HCT116 (cell line): ENCODE data around the gene ZGPAT. TPM values are rescaled to one million over a fixed set of nuclear protein-coding genes. Genes with fewer than 3 reads are reported as not detected.

Experiments
- ATAC-seq: fragments of 200-7000 bp; cut with Tn5 transposase; 2 replicates; pipeline ENCODE4 v1.9.1; 2020; ENCODE audit warnings: mild to moderate bottlenecking, moderate library complexity
- BruUV-seq: library from RNA; stranded (reverse); fragments of 400-500 nt; replicated peaks from 2 replicates; lab custom pipeline; 2021; lab: Mats Ljungman, UMichigan
- CTCF ChIA-PET: fragments of 300-600 bp; sonication (Branson Sonifier 250); formaldehyde crosslinking; loops from one replicate; lab custom pipeline; 2021; ENCODE audit warnings: antibody characterized with exemption; lab: Charles Lee
- POLR2A ChIA-PET: fragments of 300-600, 350-600 bp; sonication (Branson Sonifier 250); formaldehyde crosslinking; loops from one replicate; lab custom pipeline; 2021; ENCODE audit warnings: antibody characterized with exemption; lab: Charles Lee
- RAD21 ChIA-PET, 2 experiments: fragments of 300-600 bp; sonication (Branson Sonifier 250); formaldehyde crosslinking; loops; one replicate each; lab custom pipeline; 2023; ENCODE audit warnings: low total read pairs in 2 of 2; ENCODE audit not compliant: uncharacterized antibody in 2 of 2, unreplicated experiment in 2 of 2, low non-redundant PET in 1 of 2; lab: Charles Lee
- DNase-seq: peaks from one replicate; pipeline ENCODE4 v3.0.0-alpha.2; 2010; ENCODE audit warnings: low read depth, low spot score
- H2AFZ ChIP-seq: fragments of 200-600 bp; shearing (Covaris generic), sonication (generic); 2 replicates; pipeline ENCODE4 v1.6.1; 2017; ENCODE audit warnings: low read depth, mixed run types, mixed read lengths, antibody characterized with exemption, low read length; ENCODE audit not compliant: poor library complexity, severe bottlenecking
- H3K27ac ChIP-seq: 2 replicates; pipeline ENCODE4 v1.5.1; 2012; ENCODE audit warnings: low read depth, low read length
- H3K27me3 ChIP-seq: fragments of 200-600 bp; sonication (generic); 2 replicates; pipeline ENCODE4 v1.6.1; 2016; ENCODE audit warnings: mixed run types, low read length, mixed read lengths; ENCODE audit not compliant: insufficient read depth
- H3K36me3 ChIP-seq, 2 experiments: fragments of 200-500 bp in 1 of 2; fragments of 200-600 bp in 1 of 2; sonication (Bioruptor generic) in 1 of 2; sonication (generic) in 1 of 2; 2 replicates each; pipeline versions ENCODE4 v1.5.1 to v1.6.1; 2014 to 2016; ENCODE audit warnings: low read length in 2 of 2, inconsistent platforms in 1 of 2, mixed read lengths in 1 of 2, mixed run types in 1 of 2; ENCODE audit not compliant: insufficient read depth in 2 of 2, control insufficient read depth in 1 of 2
- H3K4me1 ChIP-seq, 2 experiments: fragments of 200-600 bp in 1 of 2; sonication (generic) in 1 of 2; 2 replicates each; pipeline versions ENCODE4 v1.5.1 to v1.6.1; 2012 to 2017; ENCODE audit warnings: low read length in 2 of 2, inconsistent platforms in 1 of 2, mild to moderate bottlenecking in 1 of 2, mixed read lengths in 1 of 2, mixed run types in 1 of 2, moderate library complexity in 1 of 2; ENCODE audit not compliant: insufficient read depth in 2 of 2, control insufficient read depth in 1 of 2
- H3K4me2 ChIP-seq: fragments of 200-600 bp; sonication (generic); 2 replicates; pipeline ENCODE4 v1.6.1; 2017; ENCODE audit warnings: mixed run types, low read length, mixed read lengths
- H3K4me3 ChIP-seq, 2 experiments: fragments of 200-600 bp in 1 of 2; sonication (generic) in 1 of 2; replicated peaks in 1 of 2; 2 replicates each; pipeline ENCODE4 v1.5.1; 2011 to 2016; ENCODE audit warnings: low read length in 2 of 2, control low read depth in 1 of 2, low read depth in 1 of 2, mild to moderate bottlenecking in 1 of 2, mixed read lengths in 1 of 2, mixed run types in 1 of 2
- H3K79me2 ChIP-seq: fragments of 200-600 bp; sonication (generic); 2 replicates; pipeline ENCODE4 v1.6.1; 2017; ENCODE audit warnings: mild to moderate bottlenecking, mixed run types, low read length, moderate library complexity, mixed read lengths; ENCODE audit not compliant: insufficient read depth
- H3K9ac ChIP-seq: fragments of 200-600 bp; sonication (generic); 2 replicates; pipeline ENCODE4 v1.6.1; 2016; ENCODE audit warnings: low read length, mixed read lengths
- H3K9me2 ChIP-seq: fragments of 200-600 bp; sonication (generic), shearing (Covaris generic); 2 replicates; pipeline ENCODE4 v1.6.1; 2017; ENCODE audit warnings: mixed run types, mild to moderate bottlenecking, moderate library complexity; ENCODE audit not compliant: insufficient read depth
- H3K9me3 ChIP-seq, 2 experiments: fragments of 200-500 bp in 1 of 2; fragments of 200-600 bp in 1 of 2; sonication (Bioruptor generic) in 1 of 2; sonication (generic) in 1 of 2; 2 replicates each; pipeline ENCODE4 v1.6.1; 2014 to 2017; ENCODE audit warnings: low read length in 2 of 2, mixed read lengths in 2 of 2, inconsistent platforms in 1 of 2, low read depth in 1 of 2, mild to moderate bottlenecking in 1 of 2, mixed run types in 1 of 2, moderate library complexity in 1 of 2; ENCODE audit not compliant: control insufficient read depth in 1 of 2, insufficient read depth in 1 of 2
- H4K20me1 ChIP-seq: fragments of 200-600 bp; sonication (generic), shearing (Covaris generic); 2 replicates; pipeline ENCODE4 v1.6.1; 2017; ENCODE audit warnings: mixed run types, mild to moderate bottlenecking, moderate library complexity; ENCODE audit not compliant: insufficient read depth
- CTCF ChIP-seq, 3 experiments: fragments of 200-600 bp in 1 of 3; sonication (generic) in 1 of 3; IDR thresholded peaks in 2 of 3; conservative IDR thresholded peaks in 1 of 3; 2 replicates each; pipeline ENCODE4 v1.5.1; 2012 to 2017; ENCODE audit warnings: low read depth in 2 of 3, low read length in 2 of 3, antibody characterized with exemption in 1 of 3, borderline replicate concordance in 1 of 3, control low read depth in 1 of 3, mild to moderate bottlenecking in 1 of 3, mixed read lengths in 1 of 3, mixed run types in 1 of 3, moderate library complexity in 1 of 3; ENCODE audit not compliant: insufficient read depth in 1 of 3
- EGR1 ChIP-seq: IDR thresholded peaks from 2 replicates; pipeline ENCODE4 v1.6.1; 2012; ENCODE audit warnings: low read depth
- ELF1 ChIP-seq: IDR thresholded peaks from 2 replicates; pipeline ENCODE4 v1.6.1; 2012; ENCODE audit warnings: low read depth, borderline replicate concordance
- EZH2 ChIP-seq: fragments of 200-600 bp; sonication (generic); IDR thresholded peaks from 2 replicates; pipeline ENCODE4 v1.6.1; 2017; ENCODE audit warnings: antibody characterized with exemption, mixed run types
- EZH2phosphoT487 ChIP-seq: fragments of 200-600 bp; IDR thresholded peaks from 2 replicates; pipeline ENCODE4 v1.6.1; 2018; ENCODE audit warnings: antibody characterized with exemption, borderline replicate concordance
- FOSL1 ChIP-seq: IDR thresholded peaks from 2 replicates; pipeline ENCODE4 v1.6.1; 2012; ENCODE audit warnings: low read depth
- JUND ChIP-seq: IDR thresholded peaks from 2 replicates; pipeline ENCODE4 v1.6.1; 2012
- POLR2AphosphoS5 ChIP-seq: IDR thresholded peaks from 2 replicates; pipeline ENCODE4 v1.6.1; 2011; ENCODE audit warnings: mild to moderate bottlenecking, low read depth, low read length, moderate library complexity
- RAD21 ChIP-seq: IDR thresholded peaks from 2 replicates; pipeline ENCODE4 v1.6.1; 2012; ENCODE audit warnings: low read depth, mild to moderate bottlenecking
- SIN3A ChIP-seq: IDR thresholded peaks from 2 replicates; pipeline ENCODE4 v1.6.1; 2012; ENCODE audit warnings: low read depth
- SRF ChIP-seq: IDR thresholded peaks from 2 replicates; pipeline ENCODE4 v1.6.1; 2012; ENCODE audit warnings: low read depth
- TCF7L2 ChIP-seq: IDR thresholded peaks from 2 replicates; pipeline ENCODE4 v1.7.0; 2011; ENCODE audit warnings: borderline replicate concordance, inconsistent platforms; ENCODE audit not compliant: insufficient read depth, insufficient read length; ENCODE audit errors: extremely low read depth
- ZFX ChIP-seq: fragments of 450-650 bp; IDR thresholded peaks from 2 replicates; pipeline ENCODE4 v1.6.1; 2017
- ZNF274 ChIP-seq: fragments of 200-500 bp; sonication (Bioruptor generic); IDR thresholded peaks from 2 replicates; pipeline ENCODE4 v1.6.1; 2014; ENCODE audit warnings: mild to moderate bottlenecking, low read depth, low read length, inconsistent platforms
- intact Hi-C: fragments of 100-400 bp; cut with micrococcal nuclease; formaldehyde crosslinking; loops from 2 replicates; pipeline ENCODE4 v1.10.0; 2022
- total RNA-seq: library from RNA; stranded (reverse); gene quantifications from one replicate; pipeline ENCODE4 v1.2.1, GENCODE V29; 2021; ENCODE audit not compliant: unreplicated experiment
- TF ChIP-seq, protein P1 (sequence below): IDR thresholded peaks from 2 replicates; pipeline ENCODE4 v1.6.1; 2012
- TF ChIP-seq, protein P2 (sequence below): IDR thresholded peaks from 2 replicates; pipeline ENCODE4 v1.6.1; 2012

ZGPAT gene
- total RNA-seq, 1 experiment from 2014 or later = 30.6 TPM

DNA sequence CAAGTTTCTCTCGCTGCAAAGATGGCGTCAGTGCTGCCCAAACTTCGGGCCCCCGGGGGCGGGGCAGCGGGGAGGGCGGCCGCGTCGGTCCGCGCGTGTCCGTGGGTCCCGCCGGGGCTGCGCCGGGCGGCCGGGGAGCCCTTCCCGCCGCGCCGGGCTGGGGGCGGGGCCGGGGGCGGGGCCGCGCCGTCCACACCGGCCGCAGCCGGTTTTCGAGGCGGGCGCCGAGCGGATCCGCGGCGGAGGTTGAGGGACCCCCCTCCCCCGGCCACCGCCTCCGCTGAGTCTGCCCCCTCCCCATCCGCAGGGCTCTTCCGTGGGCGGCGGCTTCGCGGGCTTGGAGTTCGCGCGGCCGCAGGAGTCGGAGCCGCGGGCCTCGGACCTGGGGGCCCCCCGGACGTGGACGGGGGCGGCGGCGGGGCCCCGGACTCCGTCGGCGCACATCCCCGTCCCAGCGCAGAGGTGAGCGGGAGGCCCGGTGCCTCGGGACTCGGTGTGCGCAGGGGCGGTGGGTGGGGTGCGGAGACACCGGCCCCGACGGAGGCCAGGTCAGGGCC is 32.3 kb downstream of the ZGPAT start:
- H3K4me1 ChIP-seq = peaks cover 20 to 50% of the 10 kb centered on the region in 2 experiments; a peak in 3 of 4 replicates
- POLR2A ChIA-PET = interaction anchor here (1.6 to 1.7 kb wide), 2 partner anchors 32 to 125 kb away, joined by 6 to 12 read pairs; partner anchors contain the start of genes ARFRP1, TPD52L2 and ZGPAT
- ATAC-seq (peak; percentile 21), DNase-seq (no peak)
- TF ChIP-seq SIN3A = no peak
- TF ChIP-seq CTCF (IDR thresholded peaks at IDR 0.05 in 2 of 3, conservative IDR thresholded peaks at IDR 0.05 in 1 of 3; ENCODE audit: borderline replicate concordance in 1 of 3, insufficient read depth in 1 of 3, low read depth in 2 of 3, low read length in 2 of 3) = no peak
- TF ChIP-seq ZFX = no peak
- TF ChIP-seq, protein P1, sequence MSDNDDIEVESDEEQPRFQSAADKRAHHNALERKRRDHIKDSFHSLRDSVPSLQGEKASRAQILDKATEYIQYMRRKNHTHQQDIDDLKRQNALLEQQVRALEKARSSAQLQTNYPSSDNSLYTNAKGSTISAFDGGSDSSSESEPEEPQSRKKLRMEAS = no peak; the same call in 1 of the 2 replicates
- no peak for TF ChIP-seq ZNF274
- TF ChIP-seq, protein P2, sequence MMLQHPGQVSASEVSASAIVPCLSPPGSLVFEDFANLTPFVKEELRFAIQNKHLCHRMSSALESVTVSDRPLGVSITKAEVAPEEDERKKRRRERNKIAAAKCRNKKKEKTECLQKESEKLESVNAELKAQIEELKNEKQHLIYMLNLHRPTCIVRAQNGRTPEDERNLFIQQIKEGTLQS = no peak
- no peak for TF ChIP-seq EZH2
- TF ChIP-seq TCF7L2 = no peak
- no peak for TF ChIP-seq POLR2AphosphoS5
- no peak for TF ChIP-seq FOSL1
- no peak for TF ChIP-seq JUND
- no peak for TF ChIP-seq EZH2phosphoT487
- no peak for TF ChIP-seq EGR1
- no peak for TF ChIP-seq SRF
- TF ChIP-seq RAD21 = no peak
- no peak for TF ChIP-seq ELF1
- RAD21 ChIA-PET = no interaction called here
- H3K9me2 ChIP-seq = no peaks in the 10 kb centered on the region
- H4K20me1 ChIP-seq = no peaks in the 10 kb centered on the region
- H3K27me3 ChIP-seq = no peaks in the 10 kb centered on the region
- H3K36me3 ChIP-seq = peaks cover 3 to 23% of the 10 kb centered on the region in 2 experiments; a peak in 2 of 4 replicates
- H3K4me2 ChIP-seq = peak overlapping the region; percentile 78
- BruUV-seq = no TSS peak
- intact Hi-C loops = no loop called here
- peak overlapping the region; percentile 89 for H3K9ac ChIP-seq
- CTCF ChIA-PET = interaction anchor here (1.0 to 1.6 kb wide), 3 partner anchors 32 to 241 kb away, joined by 3 to 4 read pairs (median 4); partner anchors contain the start of genes ARFRP1, PRPF6 and ZGPAT
- peak overlapping the region; percentile 96 for H3K27ac ChIP-seq
- peak overlapping the region; percentile 76 to 85 for H3K4me3 ChIP-seq
- H3K9me3 ChIP-seq = no peaks in the 10 kb centered on the region
- peaks cover 18% of the 10 kb centered on the region for H3K79me2 ChIP-seq
- H2AFZ ChIP-seq = no peak overlapping the region
